HEK293 (cell line): ENCODE results near the gene MRPL36.
A peak's percentile ranks its signal among the peaks of the same experiment; 100 is the strongest.

Experiments
- CTCF ChIA-PET: fragments of 350-600 bp; formaldehyde crosslinking; extraction: SDS; loops from one replicate; lab custom pipeline; 2021; ENCODE audit warnings: antibody characterized with exemption; lab: Yijun Ruan, JAX
- POLR2A ChIA-PET: fragments of 300-600 bp; formaldehyde crosslinking; extraction: SDS; loops from one replicate; lab custom pipeline; 2020; ENCODE audit warnings: antibody characterized with exemption, inconsistent platforms; lab: Yijun Ruan, JAX
- H3K27ac ChIP-seq: fragments of 200-500 bp; sonication (Bioruptor generic); 2 replicates; pipeline ENCODE4 v1.5.1; 2014; ENCODE audit warnings: low read depth, low read length, control low read depth, inconsistent platforms; ENCODE audit errors: extremely low read depth
- H3K36me3 ChIP-seq, 2 experiments: fragments of 200-500 bp in 1 of 2; sonication (Bioruptor generic) in 1 of 2; 1 replicate in 1 of 2; 2 replicates in 1 of 2; pipeline ENCODE4 v1.5.1; 2014 to 2017; ENCODE audit warnings: inconsistent platforms in 2 of 2, low read length in 2 of 2; ENCODE audit not compliant: control insufficient read depth in 2 of 2, insufficient read depth in 1 of 2
- H3K4me1 ChIP-seq: fragments of 200-500 bp; sonication (Bioruptor generic); 2 replicates; pipeline ENCODE4 v1.5.1; 2014; ENCODE audit warnings: mild to moderate bottlenecking, low read length, inconsistent platforms; ENCODE audit not compliant: control insufficient read depth, insufficient read depth
- H3K4me3 ChIP-seq: 2 replicates; pipeline ENCODE4 v1.5.1; 2011; ENCODE audit warnings: low read depth, mild to moderate bottlenecking, control low read depth, low read length, moderate library complexity
- H3K9me3 ChIP-seq: fragments of 200-500 bp; sonication (Bioruptor generic); 2 replicates; pipeline ENCODE4 v1.5.1; 2014; ENCODE audit warnings: low read depth, low read length, inconsistent platforms; ENCODE audit not compliant: control insufficient read depth, insufficient read depth
- HOXC10 ChIP-seq: sonication (generic); formaldehyde crosslinking; IDR thresholded peaks from 2 replicates; pipeline ENCODE4 v1.8.1; 2023; ENCODE audit warnings: mild to moderate bottlenecking, missing genetic modification reagents
- PBX3 ChIP-seq: sonication (generic); formaldehyde crosslinking; IDR thresholded peaks from 2 replicates; pipeline ENCODE4 v1.8.1; 2022; ENCODE audit warnings: mild to moderate bottlenecking, moderate library complexity, missing genetic modification reagents
- SCRT2 ChIP-seq: fragments of 450-650 bp; formaldehyde crosslinking; IDR thresholded peaks from 2 replicates; pipeline ENCODE4 v1.5.1; 2016; ENCODE audit warnings: missing biosample characterization, missing genetic modification characterization
- ZBTB7A ChIP-seq: fragments of 450-650 bp; formaldehyde crosslinking; IDR thresholded peaks from 2 replicates; pipeline ENCODE4 v1.5.1; 2016; ENCODE audit warnings: low read depth, missing biosample characterization, missing genetic modification characterization
- ZIC2 ChIP-seq: fragments of 450-650 bp; formaldehyde crosslinking; IDR thresholded peaks from 2 replicates; pipeline ENCODE4 v1.5.1; 2016; ENCODE audit warnings: missing biosample characterization, missing genetic modification characterization
- ZNF138 ChIP-seq: fragments of 450-650 bp; formaldehyde crosslinking; IDR thresholded peaks from 2 replicates; pipeline ENCODE4 v1.5.1; 2016; ENCODE audit warnings: missing biosample characterization, missing genetic modification characterization, borderline replicate concordance
- ZNF169 ChIP-seq: fragments of 450-650 bp; formaldehyde crosslinking; IDR thresholded peaks from 2 replicates; pipeline ENCODE4 v1.5.1; 2016; ENCODE audit warnings: missing biosample characterization, missing genetic modification characterization
- ZNF223 ChIP-seq: fragments of 450-650 bp; formaldehyde crosslinking; IDR thresholded peaks from 2 replicates; pipeline ENCODE4 v1.5.1; 2016; ENCODE audit warnings: missing biosample characterization, missing genetic modification characterization
- ZNF239 ChIP-seq: fragments of 450-650 bp; formaldehyde crosslinking; IDR thresholded peaks from 2 replicates; pipeline ENCODE4 v1.5.1; 2016; ENCODE audit warnings: missing biosample characterization, missing genetic modification characterization
- ZNF248 ChIP-seq: fragments of 450-650 bp; formaldehyde crosslinking; IDR thresholded peaks from 2 replicates; pipeline ENCODE4 v1.5.1; 2017; ENCODE audit warnings: missing biosample characterization, missing genetic modification characterization
- ZNF280C ChIP-seq: fragments of 450-650 bp; formaldehyde crosslinking; IDR thresholded peaks from 2 replicates; pipeline ENCODE4 v1.5.1; 2016; ENCODE audit warnings: missing biosample characterization, missing genetic modification characterization
- ZNF280D ChIP-seq: fragments of 450-650 bp; formaldehyde crosslinking; IDR thresholded peaks from 2 replicates; pipeline ENCODE4 v1.5.1; 2016; ENCODE audit warnings: missing biosample characterization, missing genetic modification characterization
- ZNF302 ChIP-seq: fragments of 450-650 bp; formaldehyde crosslinking; IDR thresholded peaks from 2 replicates; pipeline ENCODE4 v1.5.1; 2016; ENCODE audit warnings: missing biosample characterization, missing genetic modification characterization, low read depth
- ZNF354C ChIP-seq: fragments of 450-650 bp; formaldehyde crosslinking; IDR thresholded peaks from 2 replicates; pipeline ENCODE4 v1.5.1; 2016; ENCODE audit warnings: missing biosample characterization, missing genetic modification characterization, low read depth, borderline replicate concordance
- ZNF530 ChIP-seq: fragments of 450-650 bp; formaldehyde crosslinking; IDR thresholded peaks from 2 replicates; pipeline ENCODE4 v1.5.1; 2016; ENCODE audit warnings: low read depth, missing biosample characterization, missing genetic modification characterization
- ZNF544 ChIP-seq: fragments of 450-650 bp; formaldehyde crosslinking; IDR thresholded peaks from 2 replicates; pipeline ENCODE4 v1.5.0; 2017; ENCODE audit warnings: missing biosample characterization, missing genetic modification characterization
- ZNF560 ChIP-seq: fragments of 450-650 bp; formaldehyde crosslinking; IDR thresholded peaks from 2 replicates; pipeline ENCODE4 v1.5.1; 2017; ENCODE audit warnings: missing biosample characterization, missing genetic modification characterization, borderline replicate concordance
- ZNF660 ChIP-seq: fragments of 450-650 bp; IDR thresholded peaks from 2 replicates; pipeline ENCODE4 v1.5.1; 2018; ENCODE audit warnings: missing biosample characterization, mild to moderate bottlenecking, missing genetic modification characterization
- ZNF692 ChIP-seq: fragments of 450-650 bp; formaldehyde crosslinking; IDR thresholded peaks from 2 replicates; pipeline ENCODE4 v1.5.1; 2016; ENCODE audit warnings: missing biosample characterization, missing genetic modification characterization
- ZSCAN18 ChIP-seq: fragments of 450-650 bp; formaldehyde crosslinking; IDR thresholded peaks from 2 replicates; pipeline ENCODE4 v1.5.1; 2016; ENCODE audit warnings: missing biosample characterization, missing genetic modification characterization
- ZSCAN23 ChIP-seq: fragments of 450-650 bp; formaldehyde crosslinking; IDR thresholded peaks from 2 replicates; pipeline ENCODE4 v1.5.1; 2016; ENCODE audit warnings: missing biosample characterization, missing genetic modification characterization

Gene MRPL36

GRCh38 chr5:1778138-1779020 lies 21.3 kb downstream of the MRPL36 start (continued):
- no peak for TF ChIP-seq ZSCAN23 (tag by site-specific recombination)
- no peak for TF ChIP-seq ZNF544 (tag by site-specific recombination)
- peak; percentile 62 for TF ChIP-seq ZIC2 (tag by site-specific recombination)
- TF ChIP-seq ZNF280D (tag by site-specific recombination): no peak
- no peak for TF ChIP-seq ZNF692 (tag by site-specific recombination)
- TF ChIP-seq ZNF248 (tag by site-specific recombination): no peak

GRCh38 chr5:1777281-1778137 lies 22.1 kb downstream of the MRPL36 start:
- Histone ChIP-seq H3K36me3 (no peaks in the 10 kb centered on the region), H3K27ac (no peak overlapping the region), H3K4me1 (0 out of 2 replicates have a peak, but pooled peaks cover under 1% of the 10 kb centered on the region), H3K4me3 (no peak overlapping the region), H3K9me3 (no peaks in the 10 kb centered on the region)
- POLR2A ChIA-PET: no interaction called here
- TF ChIP-seq ZNF560 (tag by site-specific recombination) (no peak), ZBTB7A (tag by site-specific recombination) (no peak), ZNF223 (tag by site-specific recombination) (no peak)
- CTCF ChIA-PET: no interaction called here

- Histone ChIP-seq H3K4me1 (no peaks in the 10 kb centered on the region), H3K36me3 (no peaks in the 10 kb centered on the region), H3K27ac (no peak overlapping the region), H3K9me3 (no peaks in the 10 kb centered on the region), H3K4me3 (no peak overlapping the region)
- CTCF ChIA-PET: no interaction called here
- POLR2A ChIA-PET: interaction anchor here (1.0 kb wide), 1 partner anchor 24 kb away, joined by 3 read pairs; the partner anchor contains the start of gene NDUFS6
- TF ChIP-seq PBX3 (no peak), ZSCAN18 (tag by site-specific recombination) (no peak), ZNF169 (tag by site-specific recombination) (no peak), ZNF530 (no peak), ZNF138 (tag by site-specific recombination) (no peak), ZNF660 (no peak), HOXC10 (CRISPR knock-in tag) (no peak), ZNF280C (tag by site-specific recombination) (no peak), ZNF239 (tag by site-specific recombination) (no peak), ZNF302 (tag by site-specific recombination) (no peak), ZNF354C (tag by site-specific recombination) (no peak), SCRT2 (tag by site-specific recombination) (no peak)
Measured at GRCh38 chr5:1776831-1777230, 22.8 kb downstream of the MRPL36 start.
